Retina (tissue), 1 donor: Measurements from ENCODE around the gene NFXL1.
"Not testable (repeated sequence)": the region's sequence is repeated elsewhere in the genome, so short reads cannot be mapped to it uniquely, and the experiment has no call there.

Experiments used
- DNase-seq: peaks from one replicate; pipeline ENCODE4 v3.0.0-alpha.2; 2016

NFXL1 gene

DNA sequence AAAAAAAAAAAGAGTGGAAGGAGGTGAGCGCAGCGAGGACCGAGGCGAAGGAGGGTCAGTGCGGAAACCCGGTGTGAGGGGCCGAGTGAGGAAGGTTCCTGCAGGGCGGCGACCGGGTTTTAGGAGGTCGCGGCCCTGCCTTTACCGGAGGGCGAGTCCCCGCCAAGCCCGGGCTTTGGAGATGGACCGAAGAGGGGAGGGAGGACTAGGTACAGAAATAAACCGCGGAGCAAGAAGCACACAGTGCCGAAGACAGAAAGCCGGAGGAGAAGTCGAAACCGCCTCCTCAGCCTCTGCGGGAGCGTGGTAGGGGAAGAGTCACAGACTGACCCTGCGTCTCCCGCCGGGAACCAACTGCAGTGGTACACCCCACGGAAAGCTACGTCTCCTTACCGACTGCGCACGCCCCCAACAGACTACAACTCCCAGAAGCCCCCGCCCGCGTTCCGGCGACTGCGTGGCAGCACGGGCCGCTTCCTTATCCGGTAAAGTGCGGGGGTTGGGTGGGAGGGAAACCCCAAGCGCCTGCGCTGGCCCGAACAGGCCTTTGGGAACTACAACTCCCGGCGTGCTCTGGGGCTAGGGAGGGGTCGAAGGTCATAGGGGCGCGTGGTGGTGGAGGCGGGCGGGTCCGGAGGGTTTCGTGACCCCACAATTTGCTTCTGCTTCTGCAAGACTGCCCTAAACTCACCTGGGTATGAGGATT is at the start of gene NFXL1:
Gene NFXL1, minus strand, starts transcription at position 364 of the 706 bp plus-strand sequence. CDS start 380 bp downstream, outside the sequence.
- DNase-seq, result peak; percentile 94

DNA sequence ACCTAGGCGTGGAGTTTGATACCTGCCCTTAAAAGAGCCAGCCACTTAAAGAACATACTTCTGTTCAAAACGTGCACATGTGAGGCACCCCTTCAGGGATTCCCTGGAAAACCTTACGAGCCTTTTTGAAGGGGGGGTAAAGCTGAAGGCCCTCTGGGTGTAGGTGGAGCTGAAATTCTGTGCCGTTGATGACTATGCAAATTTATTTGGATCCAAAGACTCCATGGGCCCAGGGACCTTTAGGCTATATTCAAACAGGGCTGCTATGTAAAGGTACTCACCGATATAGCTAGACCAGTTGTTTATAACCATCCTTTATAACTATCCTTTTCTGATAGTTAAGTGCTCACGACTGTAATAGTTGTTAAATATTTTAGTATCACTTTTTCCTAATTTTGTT is 40.3 kb upstream of the NFXL1 start:
- DNase-seq, result no peak

DNA sequence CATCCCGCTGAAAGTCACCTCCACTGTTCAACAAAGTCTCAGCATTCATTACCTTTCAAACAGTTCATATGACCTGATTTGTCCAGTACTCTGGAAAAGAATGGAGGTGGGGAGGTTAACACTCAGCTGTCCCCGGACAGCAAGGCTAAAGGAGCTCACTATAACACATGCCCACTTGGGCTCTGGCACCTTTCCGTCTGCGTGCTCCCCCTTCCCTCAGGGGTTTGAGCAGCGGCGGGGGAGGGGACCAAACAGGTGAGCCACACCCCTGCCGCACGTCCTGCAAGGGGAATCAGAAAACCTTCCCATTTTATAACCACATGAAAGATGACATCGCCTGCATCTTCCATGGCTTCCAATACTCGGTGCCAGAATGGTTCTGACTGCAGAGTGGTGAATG is 39.9 kb upstream of the NFXL1 start:
- no peak for DNase-seq

DNA sequence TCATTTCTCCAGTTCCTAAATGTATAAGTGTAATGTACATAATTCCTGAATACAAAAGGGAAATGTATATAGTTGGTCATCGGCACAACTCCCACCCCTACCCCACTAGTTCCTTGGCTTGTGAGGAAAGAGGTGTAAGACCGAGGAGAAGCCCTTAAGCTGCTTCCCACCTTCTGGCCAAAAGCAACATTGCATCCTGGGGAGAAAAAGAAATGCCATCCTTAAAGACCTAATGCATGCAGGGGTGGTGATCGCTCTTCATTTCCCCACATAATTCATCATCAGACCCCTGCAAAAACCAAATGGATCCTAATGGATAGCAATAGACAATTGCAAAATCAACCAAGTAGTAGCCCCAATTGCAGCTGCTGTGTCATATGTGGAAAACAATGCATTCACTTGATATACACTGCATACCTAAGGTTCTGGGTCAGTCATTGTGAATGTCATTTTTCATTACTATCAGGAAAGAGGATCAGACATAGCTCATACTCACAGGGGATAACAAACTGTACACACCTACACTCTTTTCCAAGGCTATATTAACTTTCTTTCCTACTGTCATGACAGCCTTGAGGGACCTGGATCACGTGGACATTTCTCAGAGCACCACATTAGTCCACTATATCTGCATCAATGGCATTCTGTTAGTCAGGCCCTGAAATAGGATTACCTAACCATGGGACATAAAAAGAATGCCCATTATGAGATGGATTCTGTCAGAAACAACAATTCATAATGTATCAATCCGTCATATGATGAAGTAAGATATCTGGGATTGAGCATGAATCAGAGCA is 31.7 kb upstream of the NFXL1 start:
- DNase-seq, result no peak

DNA sequence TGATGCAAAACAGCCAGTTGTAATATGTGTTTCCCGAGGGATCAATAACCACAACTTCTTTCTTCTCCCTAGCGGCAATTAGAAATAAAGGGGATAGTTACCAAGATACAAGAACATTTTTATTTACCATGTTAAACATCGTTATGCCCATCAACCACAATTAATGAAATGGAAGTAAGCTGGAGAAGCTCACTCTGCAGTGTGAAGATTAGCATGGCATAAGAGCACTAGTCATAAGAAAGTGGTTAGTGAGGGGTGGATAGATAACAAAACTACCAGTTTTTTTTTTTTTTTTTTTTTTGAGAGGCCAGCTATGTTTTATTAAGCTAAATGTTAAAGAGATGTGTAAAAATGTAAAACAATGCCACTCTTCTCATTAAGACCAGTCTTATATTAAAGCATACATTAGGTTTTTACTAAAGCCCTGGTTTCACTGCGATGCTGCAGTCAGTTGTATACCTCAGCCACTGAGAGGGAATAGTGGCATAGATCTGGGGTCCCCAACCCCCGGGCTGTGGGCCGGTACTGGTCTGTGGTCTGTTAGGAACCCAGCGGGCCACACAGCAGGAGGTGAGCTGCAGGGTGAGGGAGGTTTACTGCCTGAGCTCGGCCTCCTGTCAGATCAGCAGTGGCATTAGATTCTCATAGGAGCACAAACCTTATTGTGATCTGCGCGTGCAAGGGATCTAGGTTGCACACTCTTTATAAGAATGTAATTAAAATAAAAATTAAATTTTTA is 27.9 kb upstream of the NFXL1 start:
- DNase-seq, result no peak

DNA sequence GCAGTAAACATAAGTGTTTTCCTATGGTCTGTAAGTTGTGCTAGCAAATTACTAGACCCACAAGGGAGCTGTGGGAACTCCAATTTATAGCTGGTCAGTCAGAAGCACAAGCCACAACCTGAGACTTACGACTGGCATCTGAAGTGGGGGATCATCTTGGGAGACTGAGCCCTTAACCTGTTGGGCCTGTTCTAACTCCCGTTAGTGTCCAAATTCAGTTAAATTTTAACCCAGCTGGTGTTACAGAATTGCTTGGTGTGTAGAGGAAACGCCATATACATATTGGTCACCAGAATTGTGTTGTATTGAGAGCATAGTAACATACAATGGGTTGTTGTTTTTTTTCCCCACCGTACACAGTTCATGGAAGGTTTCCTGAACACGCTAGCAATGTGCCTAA is 25.1 kb upstream of the NFXL1 start:
- no peak for DNase-seq

DNA sequence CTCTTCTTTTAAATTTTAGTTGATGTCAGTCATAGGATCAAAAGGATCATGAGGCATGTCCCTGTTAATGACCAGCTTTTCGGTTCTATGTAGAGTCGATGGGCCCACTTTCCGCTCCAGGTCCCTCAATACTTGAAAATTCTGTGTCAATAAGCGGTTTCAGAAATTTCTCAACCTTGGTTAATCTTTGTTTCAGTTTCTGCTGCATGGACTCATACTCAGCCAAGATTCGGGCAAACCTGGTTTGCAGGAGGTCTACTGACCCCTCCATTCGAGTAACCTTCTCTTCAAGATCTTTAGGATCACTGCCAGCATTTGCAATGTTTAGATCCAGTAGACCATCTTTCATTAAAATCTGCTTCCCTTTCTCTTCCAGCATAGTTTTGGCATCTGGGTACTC is 22.0 kb upstream of the NFXL1 start:
- no peak for DNase-seq

DNA sequence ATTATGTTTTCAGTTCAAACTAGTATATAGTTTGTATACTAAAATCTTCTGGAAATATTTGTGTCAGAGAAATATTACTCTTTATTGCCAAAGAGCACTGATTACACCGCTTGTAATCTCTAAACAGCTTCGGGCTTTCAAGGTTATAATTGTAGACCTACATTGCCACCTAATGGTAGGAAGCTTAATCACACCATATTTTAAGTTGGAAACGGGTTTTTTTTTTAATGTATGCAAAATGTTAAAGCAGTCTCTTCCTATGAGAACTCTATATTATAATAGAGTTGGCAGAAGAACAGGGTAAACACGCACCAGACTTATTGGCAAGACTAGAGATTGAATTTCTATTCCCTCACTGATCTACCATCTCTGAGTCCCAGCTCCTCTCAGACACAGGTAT is 19.5 kb upstream of the NFXL1 start:
- DNase-seq, result no peak

DNA sequence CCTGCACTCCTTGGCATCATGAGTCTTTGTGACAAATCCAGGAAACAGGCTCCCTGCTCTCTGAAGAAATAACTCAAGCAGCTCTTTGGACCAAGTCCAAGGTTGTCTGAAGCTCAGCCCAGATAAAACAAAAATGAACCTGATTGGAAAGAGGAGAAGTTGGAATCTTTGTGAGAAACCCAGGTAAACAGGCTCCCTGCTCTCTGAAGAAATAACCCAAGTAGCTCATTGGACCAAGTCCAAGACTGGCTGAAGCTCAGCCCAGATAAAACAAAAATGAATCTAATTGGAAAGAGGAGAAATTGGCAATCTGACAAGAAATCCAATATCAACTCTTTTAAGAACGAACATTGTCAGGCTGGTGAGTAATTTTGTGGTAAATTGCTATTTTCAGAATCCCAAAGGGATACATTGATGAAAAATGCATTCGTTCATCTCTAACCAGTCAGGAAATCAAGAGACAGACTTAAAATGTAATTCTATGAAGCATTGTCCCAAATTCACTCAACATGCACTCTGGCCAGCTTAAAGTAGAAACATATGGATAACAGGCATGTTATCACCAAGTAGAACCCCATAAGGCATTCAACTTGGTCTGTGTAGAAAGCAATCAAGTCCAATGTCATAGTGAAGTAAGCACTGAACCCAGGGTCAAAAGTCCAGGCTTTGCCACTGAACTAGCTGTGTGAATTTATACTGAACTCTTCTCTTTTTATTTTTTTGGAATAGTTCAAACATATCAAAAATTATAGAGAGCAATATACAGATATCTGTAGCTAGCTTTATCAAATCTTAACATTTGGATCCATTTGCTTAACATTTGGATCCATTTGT is 16.8 kb upstream of the NFXL1 start:
- DNase-seq, result no peak

DNA sequence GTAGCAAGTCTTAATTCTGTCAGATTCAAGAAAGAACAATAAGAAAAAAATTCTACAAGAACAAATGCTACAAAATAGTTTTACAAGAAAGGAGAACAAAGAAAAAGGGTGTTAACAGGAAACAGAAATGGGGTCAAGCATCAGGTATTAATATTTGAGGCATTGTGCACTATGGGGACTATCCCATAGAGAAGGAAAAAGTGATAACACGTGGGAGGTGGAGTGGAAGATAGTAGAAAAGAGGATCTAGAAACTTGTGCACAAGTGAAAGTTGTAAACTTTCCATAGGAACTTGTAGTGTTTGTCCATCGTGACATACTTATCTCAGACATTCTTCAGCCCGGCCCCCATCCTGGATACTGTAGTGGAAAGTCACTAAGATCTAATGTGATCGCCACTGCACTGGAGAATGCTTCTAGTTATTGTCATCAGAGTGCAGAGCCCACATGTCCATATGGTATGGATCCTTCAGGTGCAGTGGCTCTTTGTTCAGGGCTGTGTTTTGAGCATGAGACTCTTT is 15.4 kb upstream of the NFXL1 start:
- no peak for DNase-seq

DNA sequence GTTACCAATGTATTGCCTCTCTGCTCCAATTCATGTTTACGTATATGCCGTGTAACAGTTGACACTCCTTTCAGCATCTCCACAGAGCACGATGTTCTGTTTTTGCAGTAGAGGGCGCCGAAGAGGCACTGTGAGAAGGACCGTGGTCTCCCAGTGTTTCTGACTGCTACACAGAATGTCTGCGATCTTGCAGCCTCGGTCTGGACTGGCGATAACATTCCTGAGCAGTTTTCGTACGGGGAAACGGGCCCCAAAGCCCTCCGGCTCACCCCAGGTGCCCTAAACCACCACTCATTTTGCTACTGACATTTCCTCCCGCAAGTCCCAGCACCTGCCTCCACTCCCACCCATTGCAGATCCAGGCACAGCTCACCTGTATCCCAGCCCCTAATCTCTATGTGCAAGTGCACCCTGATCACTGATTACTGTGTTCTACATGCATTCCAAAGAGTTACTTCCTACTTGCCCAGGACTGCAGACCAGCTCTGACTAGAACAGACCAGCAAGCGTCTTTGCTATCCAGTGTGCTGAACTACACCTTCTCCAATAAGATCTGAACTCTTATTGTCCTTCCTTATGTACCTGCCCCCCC is 12.4 kb upstream of the NFXL1 start:
- DNase-seq, result peak; percentile 69

DNA sequence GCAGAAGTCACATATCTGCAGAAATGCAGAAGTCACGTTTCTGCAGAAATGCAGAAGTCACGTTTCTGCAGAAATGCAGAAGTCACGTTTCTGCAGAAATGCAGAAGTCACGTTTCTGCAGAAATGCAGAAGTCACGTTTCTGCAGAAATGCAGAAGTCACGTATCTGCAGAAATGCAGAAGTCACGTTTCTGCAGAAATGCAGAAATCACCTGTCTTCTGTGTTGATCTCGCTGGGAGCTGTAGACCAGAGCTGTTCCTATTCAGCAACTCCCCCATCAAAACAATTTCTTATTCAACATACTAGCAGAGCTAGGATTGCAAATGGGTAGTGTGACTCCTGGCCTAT is 8.9 kb upstream of the NFXL1 start:
- not testable (repeated sequence) for DNase-seq

DNA sequence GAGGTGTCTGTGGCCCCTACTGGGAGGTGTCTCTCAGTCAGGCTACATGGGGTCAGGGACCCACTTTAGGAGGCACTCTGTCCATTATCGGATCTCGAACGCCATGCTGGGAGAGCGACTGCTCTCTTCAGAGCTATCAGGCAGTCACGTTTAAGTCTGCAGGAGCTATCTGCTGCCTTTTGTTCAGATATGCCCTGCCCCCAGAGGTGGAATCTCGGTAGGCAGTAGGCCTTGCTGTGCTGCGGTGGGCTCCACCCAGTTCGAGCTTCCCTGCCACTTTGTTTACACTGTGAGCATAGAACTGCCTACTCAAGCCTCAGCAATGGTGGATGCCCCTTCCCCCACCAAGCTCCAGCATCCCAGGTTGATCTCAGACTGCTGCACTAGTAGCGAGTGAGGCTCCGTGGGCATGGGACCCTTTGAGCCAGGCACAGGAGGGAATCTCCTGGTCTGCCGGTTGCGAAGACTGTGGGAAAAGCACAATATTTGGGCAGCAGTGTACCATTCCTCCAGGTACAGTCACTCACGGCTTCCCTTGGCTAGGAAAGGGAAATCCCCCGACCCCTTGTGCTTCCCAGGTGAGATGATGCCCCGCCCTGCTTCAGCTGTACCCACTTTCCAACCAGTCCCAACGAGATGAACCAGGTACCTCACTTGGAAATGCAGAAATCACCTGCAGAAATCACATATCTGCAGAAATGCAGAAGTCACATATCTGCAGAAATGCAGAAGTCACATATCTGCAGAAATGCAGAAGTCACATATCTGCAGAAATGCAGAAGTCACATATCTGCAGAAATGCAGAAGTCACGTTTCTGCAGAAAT is 8.3 kb upstream of the NFXL1 start:
- not testable (repeated sequence) for DNase-seq

DNA sequence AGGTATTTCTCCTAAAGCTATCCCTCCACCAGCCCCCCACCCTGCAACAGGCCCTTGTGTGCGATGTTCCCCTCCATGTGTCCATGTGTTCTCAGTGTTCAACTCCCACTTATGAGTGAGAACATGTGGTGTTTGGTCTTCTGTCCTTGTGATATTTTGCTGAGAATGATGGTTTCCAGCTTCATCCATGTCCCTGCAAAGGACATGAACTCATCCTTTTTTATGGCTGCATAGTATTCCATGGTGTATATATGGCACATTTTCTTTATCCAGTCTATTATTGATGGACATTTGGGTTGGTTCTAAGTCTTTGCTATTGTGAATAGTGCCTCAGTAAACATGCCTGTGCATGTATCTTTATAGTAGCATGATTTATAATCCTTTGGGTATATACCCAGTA is 2.8 kb upstream of the NFXL1 start:
- DNase-seq, result not testable (repeated sequence)

DNA sequence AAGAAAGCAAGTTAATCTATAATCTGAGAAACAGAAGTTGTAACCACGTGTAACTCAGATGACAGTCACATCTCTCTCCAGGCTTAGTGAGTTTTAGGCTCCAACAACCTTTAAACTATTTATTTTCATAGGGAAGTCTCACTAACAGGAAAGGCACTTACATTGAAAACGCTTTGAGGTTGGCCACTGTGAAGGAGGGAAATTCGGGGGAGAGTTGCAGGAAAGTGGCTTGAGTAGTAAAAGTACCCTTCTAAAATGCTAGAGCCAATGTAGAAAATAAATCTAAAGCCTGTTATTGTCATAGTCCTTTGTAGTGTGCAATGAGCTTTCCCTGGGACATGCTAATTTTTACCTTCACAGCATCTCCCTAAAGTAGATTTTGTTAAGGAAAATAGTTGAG is 995 bp upstream of the NFXL1 start:
- no peak for DNase-seq

DNA sequence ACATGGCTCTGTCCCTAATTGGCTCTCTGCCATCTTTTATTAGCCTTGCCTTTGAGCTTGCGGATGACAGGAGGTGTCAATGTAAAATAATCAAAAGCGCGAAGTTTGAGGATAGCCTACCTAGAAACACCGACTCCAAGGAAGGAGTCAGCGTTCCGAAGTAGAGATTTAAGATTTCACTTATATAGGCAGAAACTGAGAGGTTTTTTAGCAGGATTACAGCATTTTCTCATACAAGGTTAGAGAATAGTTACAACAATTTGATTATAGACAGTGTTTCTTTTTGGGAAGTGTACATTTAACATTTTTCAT is 499 bp upstream of the NFXL1 start:
- DNase-seq, result no peak

DNA sequence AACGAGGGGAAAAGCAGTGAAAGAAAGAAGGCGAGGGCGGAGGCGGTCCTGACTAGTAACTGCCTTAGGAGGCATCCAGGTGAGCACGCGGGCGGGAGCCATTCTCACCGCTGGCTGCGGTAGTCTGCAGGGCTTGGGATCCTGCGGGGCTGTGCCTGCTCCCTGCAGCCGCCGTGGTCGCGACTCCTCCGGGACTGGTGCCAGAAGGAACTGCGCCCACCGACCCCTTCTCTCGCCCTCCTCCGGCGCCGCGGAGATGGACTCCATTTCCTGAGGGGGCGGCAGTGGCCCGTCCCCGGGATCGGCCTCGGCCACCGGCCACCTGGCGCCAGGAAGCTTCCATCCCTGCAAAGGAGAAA is 543 bp downstream of the NFXL1 start:
- DNase-seq, result no peak

DNA sequence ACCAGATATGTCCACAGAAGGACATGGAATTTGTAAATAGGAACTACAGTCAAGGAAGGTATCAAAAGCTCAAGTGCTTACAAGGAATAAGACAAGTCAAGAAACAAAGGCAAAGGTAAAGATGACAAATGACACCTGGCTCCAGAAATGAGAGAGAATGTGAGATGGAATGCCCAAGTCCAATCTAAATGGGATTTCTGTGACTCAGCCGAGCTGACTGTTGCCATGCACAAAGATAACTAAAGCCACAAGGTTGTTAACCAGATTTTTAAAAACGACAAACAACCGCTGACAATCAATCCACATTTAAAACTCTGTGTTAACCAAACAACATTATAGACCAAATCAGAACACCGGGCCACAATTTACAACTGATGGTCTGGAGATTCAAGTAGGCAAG is 1.1 kb downstream of the NFXL1 start:
- no peak for DNase-seq

DNA sequence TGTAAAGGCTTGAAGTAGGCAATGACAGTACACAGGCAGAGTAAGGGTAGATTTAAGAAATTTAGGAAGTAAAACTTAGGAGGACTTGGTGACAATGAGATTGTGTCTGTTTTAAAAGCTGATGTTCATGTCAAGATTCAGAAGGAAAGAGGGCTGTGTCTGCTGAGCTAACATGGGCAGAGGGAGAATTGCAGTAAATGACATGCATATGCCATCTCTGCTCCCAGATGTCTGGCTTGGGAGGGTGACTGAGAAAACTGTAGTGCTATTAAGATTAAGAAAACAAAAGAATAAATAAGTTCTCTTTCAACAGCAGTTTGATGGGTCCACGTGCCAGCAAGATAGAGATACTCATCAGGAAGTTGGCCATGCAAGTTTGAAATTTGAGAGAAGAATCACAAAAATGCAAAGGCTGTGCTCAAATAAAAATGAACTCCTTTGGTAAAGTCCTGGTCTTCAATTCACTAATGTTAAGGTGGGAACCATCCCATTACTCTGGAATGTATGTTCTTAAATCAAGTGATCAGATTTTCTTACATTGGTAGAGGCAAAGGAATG is 7.2 kb downstream of the NFXL1 start:
- no peak for DNase-seq

DNA sequence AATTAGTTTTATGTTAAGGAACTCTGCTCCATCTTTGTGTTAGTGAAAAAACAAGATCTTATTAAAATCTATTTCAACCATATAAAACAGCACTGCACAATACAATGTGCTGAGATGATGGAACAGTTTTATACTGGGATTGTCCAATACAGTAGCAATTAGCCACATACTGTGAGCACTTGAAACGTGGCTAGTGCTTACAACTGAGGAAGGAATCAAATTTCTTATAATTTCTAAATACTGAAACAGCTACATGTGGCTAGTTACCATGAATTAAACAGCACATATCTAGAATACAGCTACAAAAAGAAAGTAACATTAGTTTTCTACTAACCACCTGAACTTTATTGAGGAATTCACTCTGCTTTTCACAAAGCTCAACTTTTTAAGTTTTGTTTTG is 14.7 kb downstream of the NFXL1 start:
- no peak for DNase-seq

DNA sequence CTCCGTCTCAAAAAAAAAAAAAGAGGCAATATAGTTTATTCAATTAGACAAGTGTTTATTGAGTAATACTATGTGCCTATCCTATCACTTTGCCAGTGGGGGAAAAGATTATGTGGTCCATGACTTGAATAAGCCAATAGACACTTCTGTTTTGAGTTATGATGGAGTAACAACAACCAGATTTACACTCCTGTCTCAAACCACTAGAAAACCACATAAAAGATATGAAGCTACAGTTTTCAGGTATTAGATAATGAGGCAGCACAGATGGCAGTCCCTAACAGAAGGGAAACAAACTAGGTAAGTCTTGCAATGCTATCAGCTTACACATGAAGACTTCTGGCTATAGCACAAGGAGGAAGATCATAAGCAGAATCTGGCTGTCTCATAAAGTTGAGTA is 22.5 kb downstream of the NFXL1 start:
- DNase-seq, result no peak
